Fibroblast of mammary gland (primary cell): Measurements from ENCODE around the gene SMYD3.

Experiments used
- DNase-seq: peaks from one replicate; pipeline ENCODE4 v3.0.0-alpha.2; 2010; ENCODE audit warnings: low read depth
- H3K4me3 ChIP-seq: 2 replicates; pipeline ENCODE4 v1.5.1; 2011; ENCODE audit warnings: low read depth, mild to moderate bottlenecking, low read length, moderate library complexity; ENCODE audit not compliant: control insufficient read depth
- CTCF ChIP-seq: conservative IDR thresholded peaks from 2 replicates; pipeline ENCODE4 v1.5.1; 2011; ENCODE audit warnings: low read depth, low read length, inconsistent platforms; ENCODE audit not compliant: control insufficient read depth, insufficient read depth

SMYD3 gene

GRCh38 chr1:245791410-245792312, 715.4 kb downstream of the SMYD3 start:
- no peak overlapping the region for H3K4me3 ChIP-seq
- DNase-seq: no peak
- no peak for TF ChIP-seq CTCF

- no peak overlapping the region for H3K4me3 ChIP-seq
- TF ChIP-seq CTCF: no peak
- peak; percentile 69 for DNase-seq
Observed at GRCh38 chr1:245790441-245790840, 716.6 kb downstream of the SMYD3 start.

DNA sequence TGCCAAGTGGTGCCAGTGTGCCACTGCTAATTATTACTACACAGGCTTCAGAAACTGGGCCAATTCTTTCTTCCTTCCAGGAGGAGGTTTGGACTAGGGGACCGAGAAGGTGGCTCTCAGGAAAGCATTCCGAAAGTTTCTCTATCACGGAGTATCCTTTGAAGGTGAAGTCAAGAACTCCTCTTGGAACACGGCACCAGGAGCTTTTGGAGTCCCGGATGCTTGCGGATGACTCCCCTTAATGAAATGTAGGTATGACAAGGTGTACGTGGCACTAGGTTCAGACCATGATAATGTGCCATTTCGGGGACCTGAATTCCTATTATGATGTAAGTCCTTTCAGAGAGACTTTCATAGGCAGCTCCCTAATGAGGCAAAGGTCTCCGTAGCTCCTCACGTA, 718.2 kb downstream of the SMYD3 start:
- H3K4me3 ChIP-seq: no peak overlapping the region
- no peak for DNase-seq
- TF ChIP-seq CTCF: no peak

DNA sequence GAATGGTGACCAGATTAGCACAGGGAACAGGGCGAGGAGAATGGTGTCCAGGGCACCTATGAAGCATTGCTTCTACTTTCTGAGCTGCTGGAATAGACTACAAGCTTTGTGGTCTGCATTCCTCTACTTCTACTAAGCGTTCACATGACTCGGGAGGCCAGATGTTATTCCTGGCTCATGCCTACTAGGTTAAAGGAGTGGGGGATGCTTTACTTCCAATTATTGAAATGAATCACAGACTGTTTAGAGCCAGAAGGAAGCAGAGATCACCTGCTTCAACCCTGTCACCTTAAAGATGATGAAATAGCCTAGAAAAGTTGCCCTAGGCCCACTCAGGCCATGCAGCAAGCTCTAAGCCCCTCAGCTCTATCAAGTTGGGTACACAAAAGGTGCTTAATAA, 718.8 kb downstream of the SMYD3 start:
- TF ChIP-seq CTCF: no peak
- H3K4me3 ChIP-seq: no peak overlapping the region
- peak; percentile 97 for DNase-seq

- no peak overlapping the region for H3K4me3 ChIP-seq
- no peak for TF ChIP-seq CTCF
- DNase-seq: no peak
Observed at GRCh38 chr1:245786948-245787347, 720.1 kb downstream of the SMYD3 start.

DNA sequence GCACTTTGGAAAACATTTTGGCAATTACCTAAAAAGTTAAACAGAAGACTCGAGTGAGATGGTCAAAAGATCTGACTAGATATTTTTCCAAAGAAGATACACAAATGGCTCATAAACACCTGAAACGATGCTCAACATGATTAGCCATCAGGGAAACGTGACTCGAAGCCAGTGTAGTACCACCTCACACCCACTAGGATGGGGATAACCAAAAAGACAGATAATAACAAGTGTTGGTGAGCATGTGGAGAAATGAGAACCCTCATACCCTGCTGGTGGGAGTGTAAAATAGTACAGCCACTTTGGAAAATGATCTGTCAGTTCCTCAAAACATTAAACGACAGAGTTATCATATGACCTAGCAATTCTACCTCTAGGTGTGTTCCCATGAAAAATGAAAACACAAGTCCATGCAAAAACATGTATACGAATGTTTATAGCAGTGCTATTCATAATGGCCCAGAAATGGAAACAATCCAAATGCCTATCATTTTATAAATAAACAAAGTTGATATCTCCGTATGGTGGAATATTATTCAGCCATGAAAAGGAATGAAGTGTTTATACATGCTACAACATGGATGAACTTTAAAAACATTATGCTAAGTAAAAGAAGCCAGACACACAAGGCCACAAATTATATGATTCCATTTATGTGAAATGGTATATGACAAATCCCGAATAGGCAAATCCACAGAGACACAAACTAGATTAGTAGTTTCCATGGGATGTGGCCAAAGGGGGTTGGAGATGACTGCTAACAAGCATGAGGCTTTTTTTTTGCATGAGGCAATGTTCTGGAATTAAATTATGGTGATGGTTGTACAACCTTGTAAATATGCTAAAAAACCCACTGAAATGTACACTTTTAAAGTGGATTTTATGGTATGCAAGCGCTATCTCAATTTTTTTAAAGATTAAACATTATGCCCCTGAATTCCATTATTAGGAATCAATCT, 727.0 kb downstream of the SMYD3 start:
- no peak for DNase-seq
- peak; percentile 17 for TF ChIP-seq CTCF
- no peak overlapping the region for H3K4me3 ChIP-seq
